HepG2 (cell line): ENCODE results near the gene GSTK1. TPM values are rescaled to one million over a fixed set of nuclear protein-coding genes. Genes with fewer than 3 reads are reported as not detected.

Experiments used
- ATAC-seq: fragments of 200-7000 bp; cut with Tn5 transposase; 3 replicates; pipeline ENCODE4 v1.9.1; 2020; ENCODE audit warnings: mild to moderate bottlenecking, moderate library complexity
- BruUV-seq: library from RNA; stranded (reverse); fragments of 400-500 nt; replicated peaks from 2 replicates; lab custom pipeline; 2021; lab: Mats Ljungman, UMichigan
- CTCF ChIA-PET: fragments of 300-600 bp; formaldehyde crosslinking; extraction: SDS; loops from one replicate; lab custom pipeline; 2021; ENCODE audit warnings: low total read pairs, inconsistent platforms, low intra/inter-chr PET ratio; lab: Yijun Ruan, JAX
- POLR2A ChIA-PET: fragments of 350-600 bp; sonication (Branson Sonifier 250); formaldehyde crosslinking; loops from one replicate; lab custom pipeline; 2020; ENCODE audit warnings: antibody characterized with exemption, inconsistent platforms; lab: Yijun Ruan, JAX
- DNase-seq: peaks from one replicate; pipeline ENCODE4 v3.0.0-alpha.2; 2015; ENCODE audit warnings: low spot score
- FAIRE-seq: peaks from 3 replicates; lab custom pipeline; 2011; peaks lifted over from hg19 to GRCh38; lab: Jason Lieb, UNC
- H2AFZ ChIP-seq: one replicate; pipeline ENCODE4 v1.6.1; 2011; ENCODE audit warnings: low read length, inconsistent platforms
- H3K27ac ChIP-seq: fragments of 300-600 bp; 3 replicates; pipeline ENCODE4 v1.8.0; 2011; ENCODE audit warnings: mixed run types, mild to moderate bottlenecking, mixed read lengths, low read length, inconsistent platforms; ENCODE audit not compliant: insufficient read depth; ENCODE audit errors: extremely low read length
- H3K27me3 ChIP-seq, 2 experiments: fragments of 200-600 bp in 1 of 2; 2 replicates in 1 of 2; 3 replicates in 1 of 2; pipeline versions ENCODE4 v1.6.0 to v1.8.0; 2011; ENCODE audit warnings: low read length in 2 of 2, mild to moderate bottlenecking in 2 of 2, moderate library complexity in 2 of 2, inconsistent platforms in 1 of 2; ENCODE audit not compliant: insufficient read depth in 2 of 2, control insufficient read depth in 1 of 2
- H3K36me3 ChIP-seq, 2 experiments: fragments of 200-600 bp in 1 of 2; replicated peaks in 1 of 2; 2 replicates in 1 of 2; 3 replicates in 1 of 2; pipeline versions ENCODE4 v1.5.1 to v1.8.0; 2011; ENCODE audit warnings: low read length in 2 of 2, inconsistent platforms in 1 of 2; ENCODE audit not compliant: insufficient read depth in 2 of 2, control insufficient read depth in 1 of 2
- H3K4me1 ChIP-seq: 2 replicates; pipeline ENCODE4 v1.5.1; 2012; ENCODE audit warnings: low read length, inconsistent platforms; ENCODE audit not compliant: insufficient read depth
- H3K4me2 ChIP-seq: 2 replicates; pipeline ENCODE4 v1.6.0; 2011; ENCODE audit warnings: low read depth, low read length, inconsistent platforms
- H3K4me3 ChIP-seq, 3 experiments: fragments of 200-600 bp in 1 of 3; sonication (generic), shearing (Covaris generic) in 1 of 3; replicated peaks in 1 of 3; 2 replicates each; pipeline ENCODE4 v1.5.1; 2011 to 2016; ENCODE audit warnings: low read length in 3 of 3, inconsistent platforms in 2 of 3, low read depth in 2 of 3, mild to moderate bottlenecking in 2 of 3, control low read depth in 1 of 3, mixed read lengths in 1 of 3; ENCODE audit not compliant: insufficient read depth in 1 of 3
- H3K79me2 ChIP-seq: one replicate; pipeline ENCODE4 v1.6.1; 2011; ENCODE audit warnings: low read length, inconsistent platforms; ENCODE audit not compliant: insufficient read depth
- H3K9ac ChIP-seq: 2 replicates; pipeline ENCODE4 v1.6.0; 2011; ENCODE audit warnings: mild to moderate bottlenecking, low read depth, low read length, inconsistent platforms; ENCODE audit not compliant: insufficient read depth
- H3K9me3 ChIP-seq: 2 replicates; pipeline ENCODE4 v1.5.1; 2012; ENCODE audit warnings: mild to moderate bottlenecking, low read length
- H4K20me1 ChIP-seq: 2 replicates; pipeline ENCODE4 v1.6.0; 2011; ENCODE audit warnings: inconsistent platforms, mild to moderate bottlenecking, low read length, moderate library complexity; ENCODE audit not compliant: insufficient read depth
- FOXK2 ChIP-seq: fragments of 450-650 bp; IDR thresholded peaks from 2 replicates; pipeline ENCODE4 v1.6.1; 2016
- GPN1 ChIP-seq: sonication (generic); formaldehyde crosslinking; IDR thresholded peaks from 2 replicates; pipeline ENCODE4 v1.5.1; 2020; ENCODE audit warnings: missing genetic modification reagents, borderline replicate concordance
- HNRNPK ChIP-seq: fragments of 200-400 bp; formaldehyde crosslinking; IDR thresholded peaks from 2 replicates; pipeline ENCODE4 v1.6.1; 2018; ENCODE audit warnings: low read length, low read depth, moderate library complexity, mild to moderate bottlenecking; ENCODE audit not compliant: poor library complexity, severe bottlenecking
- JUNB ChIP-seq: sonication (generic); formaldehyde crosslinking; IDR thresholded peaks from 2 replicates; pipeline ENCODE4 v1.8.0; 2022; ENCODE audit warnings: missing genetic modification reagents, mild to moderate bottlenecking, borderline replicate concordance
- PBX3 ChIP-seq: sonication (generic); formaldehyde crosslinking; IDR thresholded peaks from 2 replicates; pipeline ENCODE4 v1.8.1; 2023; ENCODE audit warnings: missing genetic modification reagents, inconsistent platforms, borderline replicate concordance
- RBFOX2 ChIP-seq: fragments of 200-400 bp; formaldehyde crosslinking; IDR thresholded peaks from 2 replicates; pipeline ENCODE4 v1.6.1; 2017; ENCODE audit warnings: low read depth, mild to moderate bottlenecking, low read length
- TEAD2 ChIP-seq: sonication (generic); formaldehyde crosslinking; IDR thresholded peaks from 2 replicates; pipeline ENCODE4 v1.9.0; 2021; ENCODE audit warnings: missing genetic modification reagents
- ZNF44 ChIP-seq: sonication (generic); formaldehyde crosslinking; IDR thresholded peaks from 2 replicates; pipeline ENCODE4 v1.5.1; 2020; ENCODE audit warnings: mild to moderate bottlenecking, missing genetic modification reagents
- ZNF577 ChIP-seq: sonication (generic); formaldehyde crosslinking; IDR thresholded peaks from 2 replicates; pipeline ENCODE4 v1.4.0; 2020; ENCODE audit warnings: mild to moderate bottlenecking, low read depth, missing genetic modification reagents, borderline replicate concordance
- WGBS: methylation state at CpG from one replicate; pipeline ENCODE4 v1.1.6; 2017; ENCODE audit warnings: low lambda C conversion rate; 5-methylcytosine and 5-hydroxymethylcytosine counted together
- in situ Hi-C: cut with HindIII; loops from 2 replicates; pipeline ENCODE4 v1.10.0; 2017; ENCODE audit warnings: low pct_unique_long_range_greater_than_20kb; ENCODE audit not compliant: extremely low pct_ligation_motif_present
- intact Hi-C: fragments of 100-400 bp; cut with micrococcal nuclease; formaldehyde crosslinking; loops from one replicate; pipeline ENCODE4 v1.10.0; 2022; ENCODE audit not compliant: unreplicated experiment
- polyA plus RNA-seq, 8 experiments: library from polyadenylated mRNA; depleted of rRNA in 3 of 8; stranded (reverse) in 7 of 8; unstranded in 1 of 8; fragments of >200 nt; fragmentation: Illumina TruSeq in 4 of 8; extraction: Trizol in 4 of 8; gene quantifications; 2 replicates each; pipeline versions ENCODE4 v1.2.1 to v1.2.3, GENCODE V29; 2011 to 2016; ENCODE audit warnings: low read depth in 4 of 8, missing spikeins in 1 of 8, mixed read lengths in 1 of 8; ENCODE audit not compliant: insufficient read depth in 1 of 8
- total RNA-seq, 5 experiments: library from RNA; depleted of rRNA; stranded (reverse); fragments of >200 nt; fragmentation: Illumina TruSeq; extraction: Trizol; gene quantifications; 2 replicates each; pipeline ENCODE4 v1.2.3, GENCODE V29; 2016; ENCODE audit warnings: low read depth in 1 of 5

GSTK1 gene
- total and polyA plus RNA-seq, 2 of the 13 experiments (the other 11 are each of a cell fraction or from before 2014, with no cell fraction given), result 64.6 to 92.1 TPM

- TF ChIP-seq GPN1, result no peak
- TF ChIP-seq TEAD2 (CRISPR knock-in tag), result no peak
These were observed 18.9 kb upstream of the GSTK1 start (continued) for GRCh38 chr7:143244321-143244720.

GRCh38 chr7:143245123-143245522 is 18.1 kb upstream of the GSTK1 start:
- TF ChIP-seq RBFOX2, result no peak
- TF ChIP-seq ZNF577 (CRISPR knock-in tag), result no peak
- TF ChIP-seq, all 625 proteins: peak for 0
- no peak for FAIRE-seq
- no peaks in the 10 kb centered on the region for H3K36me3 ChIP-seq
- no peaks in the 10 kb centered on the region for H3K9me3 ChIP-seq
- in situ Hi-C loops, result no loop called here
- under 1% methylated on average over 3 of the region's 3 CpGs for WGBS
- H3K4me3 ChIP-seq, result no peak overlapping the region
- H3K79me2 ChIP-seq, result no peaks in the 10 kb centered on the region
- BruUV-seq, result no TSS peak
- ChIA-PET POLR2A (interaction anchor here (1.2 kb wide), 1 partner anchor 18 kb away, joined by 7 read pairs; the partner anchor contains the start of gene GSTK1), CTCF (no interaction called here)
- no peaks in the 10 kb centered on the region for H3K27me3 ChIP-seq
- no peak overlapping the region for H3K4me2 ChIP-seq
- intact Hi-C loops, result no loop called here
- no peak for ATAC-seq
- no peak overlapping the region for H3K27ac ChIP-seq
- no peaks in the 10 kb centered on the region for H4K20me1 ChIP-seq
- no peak overlapping the region for H2AFZ ChIP-seq
- H3K4me1 ChIP-seq, result peaks cover 39% of the 10 kb centered on the region
- H3K9ac ChIP-seq, result no peak overlapping the region
- DNase-seq, result no peak

GRCh38 chr7:143247372-143247771 is 15.9 kb upstream of the GSTK1 start:
- peaks cover 32% of the 10 kb centered on the region for H3K4me1 ChIP-seq
- no peak overlapping the region for H3K4me2 ChIP-seq
- FAIRE-seq (no peak), DNase-seq (no peak), ATAC-seq (no peak)
- intact Hi-C loops, result no loop called here
- ChIA-PET POLR2A (no interaction called here), CTCF (no interaction called here)
- no peak overlapping the region for H2AFZ ChIP-seq
- no TSS peak for BruUV-seq
- in situ Hi-C loops, result no loop called here
- no peak overlapping the region for H3K4me3 ChIP-seq
- H3K9ac ChIP-seq, result no peak overlapping the region
- H3K36me3 ChIP-seq, result no peaks in the 10 kb centered on the region
- no peaks in the 10 kb centered on the region for H3K27me3 ChIP-seq
- H3K9me3 ChIP-seq, result no peaks in the 10 kb centered on the region
- H4K20me1 ChIP-seq, result no peaks in the 10 kb centered on the region
- TF ChIP-seq HNRNPK (peak; percentile 8), ZNF44 (CRISPR knock-in tag) (no peak), PBX3 (CRISPR knock-in tag) (no peak), JUNB (CRISPR knock-in tag) (no peak), FOXK2 (no peak)
- WGBS, result 38% methylated on average over 1 of the region's 1 CpG
- no peaks in the 10 kb centered on the region for H3K79me2 ChIP-seq
- H3K27ac ChIP-seq, result no peak overlapping the region
